ENCODE data around the gene GMFB.
"Not testable (repeated sequence)": the region's sequence is repeated elsewhere in the genome, so short reads cannot be mapped to it uniquely, and the experiment has no call there.

The GMFB gene

GRCh38 chr14:54440873-54441868, 47.6 kb downstream of the GMFB start, which contains the start of gene CNIH1:
TSS of gene CNIH1 (minus strand) at chr14:54441374. CDS start at chr14:54441327, 47 bp downstream.
- peak within 1 kb of the TSS; percentile 94 for H3K4me3 Mint-ChIP-seq
- DNase-seq, result peak; percentile 97
- H3K27me3 Mint-ChIP-seq, result no peaks in the 10 kb centered on the region
- peaks cover 50% of the 10 kb centered on the region for H3K4me1 Mint-ChIP-seq (ENCODE audit: low read depth)
- H3K27ac Mint-ChIP-seq, result peak within 1 kb of the TSS; percentile 93
- H3K36me3 Mint-ChIP-seq (ENCODE audit: low read depth), result peaks cover 40% of the 10 kb centered on the region
- no peaks in the 10 kb centered on the region for H3K9me3 Mint-ChIP-seq

GRCh38 chr14:54440476-54440872, 48.3 kb downstream of the GMFB start:
- H3K4me1 Mint-ChIP-seq (ENCODE audit: low read depth), result peaks cover 56% of the 10 kb centered on the region
- H3K27me3 Mint-ChIP-seq, result no peaks in the 10 kb centered on the region
- H3K9me3 Mint-ChIP-seq, result no peaks in the 10 kb centered on the region
- H3K27ac Mint-ChIP-seq, result peak overlapping the region; percentile 93
- H3K4me3 Mint-ChIP-seq, result peak overlapping the region; percentile 94
- H3K36me3 Mint-ChIP-seq (ENCODE audit: low read depth), result peaks cover 45% of the 10 kb centered on the region
- no peak for DNase-seq

- no peak for DNase-seq
- Mint-ChIP-seq H3K9me3 (no peaks in the 10 kb centered on the region), H3K27me3 (no peaks in the 10 kb centered on the region), H3K4me1 (ENCODE audit: low read depth) (peaks cover 61% of the 10 kb centered on the region), H3K27ac (peak overlapping the region; percentile 93), H3K4me3 (peak overlapping the region; percentile 94), H3K36me3 (ENCODE audit: low read depth) (peaks cover 49% of the 10 kb centered on the region)
Measured at GRCh38 chr14:54440037-54440436, 48.7 kb downstream of the GMFB start.

- H3K27ac Mint-ChIP-seq, result peak overlapping the region; percentile 61
- no peaks in the 10 kb centered on the region for H3K9me3 Mint-ChIP-seq
- no peaks in the 10 kb centered on the region for H3K27me3 Mint-ChIP-seq
- DNase-seq, result no peak
- peaks cover 74% of the 10 kb centered on the region for H3K4me1 Mint-ChIP-seq (ENCODE audit: low read depth)
- H3K4me3 Mint-ChIP-seq, result peak overlapping the region; percentile 94
- H3K36me3 Mint-ChIP-seq (ENCODE audit: low read depth), result peaks cover 62% of the 10 kb centered on the region
Measured at GRCh38 chr14:54438703-54439102, 50.1 kb downstream of the GMFB start.

GRCh38 chr14:54437954-54438353, 50.8 kb downstream of the GMFB start:
- H3K9me3 Mint-ChIP-seq, H3K27me3 Mint-ChIP-seq, DNase-seq, H3K27ac Mint-ChIP-seq: not testable (repeated sequence)
- Mint-ChIP-seq H3K4me1 (ENCODE audit: low read depth) (peaks cover 82% of the 10 kb centered on the region), H3K36me3 (ENCODE audit: low read depth) (peaks cover 70% of the 10 kb centered on the region), H3K4me3 (peak overlapping the region; percentile 94)

GRCh38 chr14:54435500-54435981, 53.2 kb downstream of the GMFB start:
- H3K27me3 Mint-ChIP-seq, result no peaks in the 10 kb centered on the region
- peaks cover 93% of the 10 kb centered on the region for H3K4me1 Mint-ChIP-seq (ENCODE audit: low read depth)
- DNase-seq, result no peak
- peak overlapping the region; percentile 60 for H3K4me3 Mint-ChIP-seq
- peaks cover 90% of the 10 kb centered on the region for H3K36me3 Mint-ChIP-seq (ENCODE audit: low read depth)
- no peaks in the 10 kb centered on the region for H3K9me3 Mint-ChIP-seq
- H3K27ac Mint-ChIP-seq, result peak overlapping the region; percentile 94

GRCh38 chr14:54428527-54428926, 60.3 kb downstream of the GMFB start:
- Mint-ChIP-seq H3K27ac (peak overlapping the region; percentile 92), H3K9me3 (no peaks in the 10 kb centered on the region), H3K27me3 (no peaks in the 10 kb centered on the region), H3K36me3 (ENCODE audit: low read depth) (peaks cover 98% of the 10 kb centered on the region), H3K4me1 (ENCODE audit: low read depth) (peaks cover 80% of the 10 kb centered on the region), H3K4me3 (peak overlapping the region; percentile 1)
- no peak for DNase-seq

GRCh38 chr14:54427871-54428270, 60.9 kb downstream of the GMFB start:
- H3K27ac Mint-ChIP-seq, result peak overlapping the region; percentile 92
- DNase-seq, result no peak
- H3K9me3 Mint-ChIP-seq, result no peaks in the 10 kb centered on the region
- peaks cover 96% of the 10 kb centered on the region for H3K36me3 Mint-ChIP-seq (ENCODE audit: low read depth)
- H3K27me3 Mint-ChIP-seq, result no peaks in the 10 kb centered on the region
- H3K4me1 Mint-ChIP-seq (ENCODE audit: low read depth), result peaks cover 74% of the 10 kb centered on the region
- no peak overlapping the region for H3K4me3 Mint-ChIP-seq

GRCh38 chr14:54425537-54426274, 63.1 kb downstream of the GMFB start:
- Mint-ChIP-seq H3K9me3 (no peaks in the 10 kb centered on the region), H3K4me1 (ENCODE audit: low read depth) (peaks cover 60% of the 10 kb centered on the region), H3K4me3 (no peak overlapping the region), H3K27me3 (no peaks in the 10 kb centered on the region), H3K27ac (peak overlapping the region; percentile 57), H3K36me3 (ENCODE audit: low read depth) (peaks cover 86% of the 10 kb centered on the region)
- no peak for DNase-seq

- no peak for DNase-seq
- H3K9me3 Mint-ChIP-seq, result no peaks in the 10 kb centered on the region
- peak overlapping the region; percentile 37 for H3K27ac Mint-ChIP-seq
- no peak overlapping the region for H3K4me3 Mint-ChIP-seq
- H3K27me3 Mint-ChIP-seq, result no peaks in the 10 kb centered on the region
- H3K36me3 Mint-ChIP-seq (ENCODE audit: low read depth), result peaks cover 86% of the 10 kb centered on the region
- peaks cover 58% of the 10 kb centered on the region for H3K4me1 Mint-ChIP-seq (ENCODE audit: low read depth)
Measured at GRCh38 chr14:54425068-54425467, 63.7 kb downstream of the GMFB start.
